ENCODE data around the gene GNAI3.

Gene GNAI3

GRCh38 chr1:109521002-109521951 lies 27.1 kb upstream of the GNAI3 start:
- no peaks in the 10 kb centered on the region for H3K4me1 ChIP-seq (ENCODE audit: insufficient read depth, low read length, severe bottlenecking)
- TF ChIP-seq CTCF (IDR thresholded peaks at IDR 0.05; ENCODE audit: low read length) = no peak
- no peak for TF ChIP-seq EZH2 (IDR thresholded peaks at IDR 0.05; ENCODE audit: borderline replicate concordance, low read length)

GRCh38 chr1:109522026-109522425 lies 26.4 kb upstream of the GNAI3 start:
- no peaks in the 10 kb centered on the region for H3K79me2 ChIP-seq (ENCODE audit: insufficient read depth, low read length)
- no peaks in the 10 kb centered on the region for H3K36me3 ChIP-seq (ENCODE audit: insufficient read depth, low read length)
- no peaks in the 10 kb centered on the region for H3K9me2 ChIP-seq (ENCODE audit: low read depth, low read length)
- H4K20me1 ChIP-seq (ENCODE audit: insufficient read depth, low read length) = no peaks in the 10 kb centered on the region
- no peak overlapping the region for H3K4me2 ChIP-seq (ENCODE audit: low read length)
- no peak overlapping the region for H3K9ac ChIP-seq (ENCODE audit: low read length)
- no peaks in the 10 kb centered on the region; the same call in 1 of the 2 replicates for H3K27me3 ChIP-seq (ENCODE audit: insufficient read depth, low read length)
- no peak overlapping the region for H2AFZ ChIP-seq (ENCODE audit: low read length)
- TF ChIP-seq CTCF (IDR thresholded peaks at IDR 0.05; ENCODE audit: low read length) (no peak), EZH2 (IDR thresholded peaks at IDR 0.05; ENCODE audit: borderline replicate concordance, low read length) (no peak)
- no peak overlapping the region for H3K27ac ChIP-seq (ENCODE audit: low read depth, low read length, poor library complexity, severe bottlenecking)
- no peaks in the 10 kb centered on the region for H3K4me1 ChIP-seq (ENCODE audit: insufficient read depth, low read length, severe bottlenecking)
- H3F3A ChIP-seq (ENCODE audit: insufficient read depth, low read length) = no peaks in the 10 kb centered on the region
- no peak overlapping the region for H3K4me3 ChIP-seq (ENCODE audit: low read depth, low read length, poor library complexity, severe bottlenecking)
- H3K9me3 ChIP-seq (ENCODE audit: low read length) = no peaks in the 10 kb centered on the region

More at GRCh38 chr1:109521002-109521951, 27.1 kb upstream of the GNAI3 start:
- H3K4me3 ChIP-seq (ENCODE audit: low read depth, low read length, poor library complexity, severe bottlenecking) = no peak overlapping the region
- no peaks in the 10 kb centered on the region; the same call in 1 of the 2 replicates for H3K27me3 ChIP-seq (ENCODE audit: insufficient read depth, low read length)
- no peak overlapping the region for H3K27ac ChIP-seq (ENCODE audit: low read depth, low read length, poor library complexity, severe bottlenecking)
- H3K9ac ChIP-seq (ENCODE audit: low read length) = no peak overlapping the region
- no peaks in the 10 kb centered on the region for H3K9me3 ChIP-seq (ENCODE audit: low read length)
- no peaks in the 10 kb centered on the region for H4K20me1 ChIP-seq (ENCODE audit: insufficient read depth, low read length)
- H3K9me2 ChIP-seq (ENCODE audit: low read depth, low read length) = no peaks in the 10 kb centered on the region
- no peak overlapping the region for H3K4me2 ChIP-seq (ENCODE audit: low read length)
- no peaks in the 10 kb centered on the region for H3K36me3 ChIP-seq (ENCODE audit: insufficient read depth, low read length)
- H3F3A ChIP-seq (ENCODE audit: insufficient read depth, low read length) = no peaks in the 10 kb centered on the region
- H3K79me2 ChIP-seq (ENCODE audit: insufficient read depth, low read length) = no peaks in the 10 kb centered on the region
- no peak overlapping the region for H2AFZ ChIP-seq (ENCODE audit: low read length)

GRCh38 chr1:109523706-109524105 lies 24.7 kb upstream of the GNAI3 start:
- H3K4me1 ChIP-seq (ENCODE audit: insufficient read depth, low read length, severe bottlenecking) = no peaks in the 10 kb centered on the region
- no peaks in the 10 kb centered on the region for H3K79me2 ChIP-seq (ENCODE audit: insufficient read depth, low read length)
- no peak overlapping the region for H3K4me2 ChIP-seq (ENCODE audit: low read length)
- no peaks in the 10 kb centered on the region for H4K20me1 ChIP-seq (ENCODE audit: insufficient read depth, low read length)
- no peaks in the 10 kb centered on the region for H3K9me3 ChIP-seq (ENCODE audit: low read length)
- no peak overlapping the region for H2AFZ ChIP-seq (ENCODE audit: low read length)
- no peaks in the 10 kb centered on the region for H3K36me3 ChIP-seq (ENCODE audit: insufficient read depth, low read length)
- no peak overlapping the region for H3K4me3 ChIP-seq (ENCODE audit: low read depth, low read length, poor library complexity, severe bottlenecking)
- no peaks in the 10 kb centered on the region for H3F3A ChIP-seq (ENCODE audit: insufficient read depth, low read length)
- no peak overlapping the region for H3K9ac ChIP-seq (ENCODE audit: low read length)
- no peak overlapping the region for H3K27ac ChIP-seq (ENCODE audit: low read depth, low read length, poor library complexity, severe bottlenecking)
- H3K27me3 ChIP-seq (ENCODE audit: insufficient read depth, low read length) = peaks cover 5% of the 10 kb centered on the region; the same call in 1 of the 2 replicates
- no peaks in the 10 kb centered on the region for H3K9me2 ChIP-seq (ENCODE audit: low read depth, low read length)
- no peak for TF ChIP-seq EZH2 (IDR thresholded peaks at IDR 0.05; ENCODE audit: borderline replicate concordance, low read length)
- no peak for TF ChIP-seq CTCF (IDR thresholded peaks at IDR 0.05; ENCODE audit: low read length)
